Activated CD4-positive, alpha-beta T cell treated with anti-CD3 and anti-CD28 coated beads for 36 hours (primary cell): ENCODE data around the gene SESN1. TPM values are rescaled to one million over a fixed set of nuclear protein-coding genes. Genes with fewer than 3 reads are reported as not detected.

ENCODE experiments used
- ATAC-seq: fragments of 200-7000 bp; cut with Tn5 transposase; one replicate; pipeline ENCODE4 v1.10.0; 2021; ENCODE audit warnings: mild to moderate bottlenecking, moderate library complexity
- CTCF ChIA-PET: fragments of 350-600 bp; sonication (Branson Sonifier 250); formaldehyde crosslinking; loops from one replicate; lab custom pipeline; 2021; ENCODE audit warnings: antibody characterized with exemption; lab: Charles Lee
- POLR2A ChIA-PET: fragments of 350-600 bp; sonication (Branson Sonifier 250); formaldehyde crosslinking; loops from one replicate; lab custom pipeline; 2021; ENCODE audit warnings: antibody characterized with exemption, inconsistent platforms; lab: Charles Lee
- DNase-seq: peaks from one replicate; pipeline ENCODE4 v3.0.0-alpha.2; 2020
- H3K27ac Mint-ChIP-seq: one replicate; pipeline ENCODE4 v1.8.0; 2021; ENCODE audit warnings: mixed read lengths
- H3K27me3 Mint-ChIP-seq: one replicate; pipeline ENCODE4 v1.8.0; 2021; ENCODE audit warnings: mixed read lengths
- H3K36me3 Mint-ChIP-seq: one replicate; pipeline ENCODE4 v1.8.0; 2021; ENCODE audit warnings: low read depth, mixed read lengths
- H3K4me1 Mint-ChIP-seq: one replicate; pipeline ENCODE4 v1.8.0; 2021; ENCODE audit warnings: mixed read lengths
- H3K4me3 Mint-ChIP-seq: one replicate; pipeline ENCODE4 v1.8.0; 2021; ENCODE audit warnings: mild to moderate bottlenecking, moderate library complexity, mixed read lengths
- H3K9me3 Mint-ChIP-seq: one replicate; pipeline ENCODE4 v1.8.0; 2021; ENCODE audit warnings: low read depth, mixed read lengths
- intact Hi-C, 2 experiments: fragments of 100-400 bp; cut with DNase I in 1 of 2; cut with micrococcal nuclease in 1 of 2; formaldehyde crosslinking; loops; one replicate each; pipeline versions ENCODE4 v1.14.2 to v1.15.1; 2022 to 2024; cut with DNase I, micrococcal nuclease
- total RNA-seq, 2 experiments: library from RNA; stranded (reverse); gene quantifications; one replicate each; pipeline ENCODE4 v1.2.3, GENCODE V29; 2021

Gene SESN1
- total RNA-seq, 2 experiments from 2014 or later = 9.7 to 10.0 TPM

DNA sequence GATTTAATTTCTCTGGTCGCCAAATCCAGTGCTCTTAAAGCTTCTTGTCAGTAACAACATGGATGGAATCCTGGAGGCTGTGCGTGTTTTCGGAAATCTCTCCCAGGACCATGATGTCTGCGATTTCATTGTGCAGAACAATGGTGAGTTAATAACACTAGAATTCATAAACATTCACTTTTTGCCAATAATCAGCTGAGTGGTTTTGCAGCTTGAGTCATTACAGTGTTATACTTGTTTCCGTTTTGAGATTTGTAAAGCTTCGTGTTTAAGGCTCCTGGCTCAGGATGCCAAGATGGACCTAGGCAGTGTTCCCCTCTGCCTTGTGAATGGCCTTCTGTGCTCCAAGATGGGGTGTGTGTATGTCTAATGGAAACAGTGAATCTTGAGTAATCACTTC is 132.7 kb downstream of the SESN1 start:
- H3K9me3 Mint-ChIP-seq = no peaks in the 10 kb centered on the region
- ATAC-seq (no peak), DNase-seq (no peak)
- no peak overlapping the region for H3K27ac Mint-ChIP-seq
- H3K36me3 Mint-ChIP-seq = no peaks in the 10 kb centered on the region
- intact Hi-C loops = no loop called here
- H3K4me1 Mint-ChIP-seq = peaks cover 11% of the 10 kb centered on the region
- ChIA-PET CTCF (interaction anchor here (1.1 to 1.2 kb wide), 2 partner anchors 9 to 26 kb away, joined by 3 read pairs; no protein-coding TSS in a partner anchor), POLR2A (no interaction called here)
- H3K4me3 Mint-ChIP-seq = no peak overlapping the region
- no peaks in the 10 kb centered on the region for H3K27me3 Mint-ChIP-seq

DNA sequence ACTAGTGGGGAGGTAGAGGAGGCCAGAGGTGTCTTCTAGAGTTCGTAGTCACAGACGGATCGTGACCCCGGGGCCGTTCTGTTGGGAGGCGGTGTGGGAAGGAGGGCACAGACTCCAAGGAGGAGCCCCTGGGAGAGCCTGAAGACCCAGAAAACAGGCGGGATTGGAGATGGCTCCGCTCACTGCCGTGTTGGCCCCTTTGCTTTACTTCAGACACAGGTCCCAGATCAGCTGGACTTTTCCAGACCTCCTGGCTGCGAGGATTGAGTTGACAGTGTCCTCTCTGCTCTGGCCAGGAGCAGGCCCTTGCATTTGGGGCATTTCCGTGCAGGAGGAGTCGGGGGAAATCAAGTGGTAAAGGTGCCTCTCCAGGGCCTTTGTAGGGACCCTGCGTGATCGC is 133.6 kb downstream of the SESN1 start:
- Mint-ChIP-seq H3K9me3 (no peaks in the 10 kb centered on the region), H3K27me3 (no peaks in the 10 kb centered on the region), H3K36me3 (no peaks in the 10 kb centered on the region), H3K27ac (no peak overlapping the region), H3K4me1 (peaks cover 7% of the 10 kb centered on the region), H3K4me3 (no peak overlapping the region)
- DNase-seq (no peak), ATAC-seq (no peak)
- CTCF ChIA-PET = interaction anchor here (1.1 kb wide), 1 partner anchor 25 kb away, joined by 3 read pairs; no protein-coding TSS in a partner anchor
- POLR2A ChIA-PET = no interaction called here
- intact Hi-C loops = no loop called here

DNA sequence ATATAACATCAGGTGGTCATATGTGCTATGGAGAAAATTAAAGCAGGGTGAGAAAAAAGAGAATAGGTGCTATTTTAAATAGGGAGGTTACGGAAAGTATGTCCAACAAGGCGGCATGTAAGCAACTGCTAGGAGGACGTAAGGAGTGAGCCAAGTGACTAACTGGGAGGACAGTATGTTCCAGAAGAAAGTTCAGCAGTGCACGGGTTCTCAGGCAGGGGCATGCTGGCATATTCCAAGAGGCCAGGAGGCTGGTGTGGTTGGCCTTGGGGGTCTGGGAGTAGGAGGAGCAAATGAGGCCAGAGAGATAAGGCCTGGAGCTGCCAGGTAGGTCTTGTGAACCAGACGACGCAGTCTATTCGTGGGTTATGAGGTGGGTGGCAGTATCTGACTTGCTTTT is 134.0 kb downstream of the SESN1 start:
- H3K27me3 Mint-ChIP-seq = no peaks in the 10 kb centered on the region
- intact Hi-C loops = no loop called here
- no peaks in the 10 kb centered on the region for H3K36me3 Mint-ChIP-seq
- H3K4me3 Mint-ChIP-seq = no peak overlapping the region
- DNase-seq (no peak), ATAC-seq (no peak)
- CTCF ChIA-PET = no interaction called here
- no peak overlapping the region for H3K27ac Mint-ChIP-seq
- POLR2A ChIA-PET = no interaction called here
- peaks cover 11% of the 10 kb centered on the region for H3K4me1 Mint-ChIP-seq
- no peaks in the 10 kb centered on the region for H3K9me3 Mint-ChIP-seq

DNA sequence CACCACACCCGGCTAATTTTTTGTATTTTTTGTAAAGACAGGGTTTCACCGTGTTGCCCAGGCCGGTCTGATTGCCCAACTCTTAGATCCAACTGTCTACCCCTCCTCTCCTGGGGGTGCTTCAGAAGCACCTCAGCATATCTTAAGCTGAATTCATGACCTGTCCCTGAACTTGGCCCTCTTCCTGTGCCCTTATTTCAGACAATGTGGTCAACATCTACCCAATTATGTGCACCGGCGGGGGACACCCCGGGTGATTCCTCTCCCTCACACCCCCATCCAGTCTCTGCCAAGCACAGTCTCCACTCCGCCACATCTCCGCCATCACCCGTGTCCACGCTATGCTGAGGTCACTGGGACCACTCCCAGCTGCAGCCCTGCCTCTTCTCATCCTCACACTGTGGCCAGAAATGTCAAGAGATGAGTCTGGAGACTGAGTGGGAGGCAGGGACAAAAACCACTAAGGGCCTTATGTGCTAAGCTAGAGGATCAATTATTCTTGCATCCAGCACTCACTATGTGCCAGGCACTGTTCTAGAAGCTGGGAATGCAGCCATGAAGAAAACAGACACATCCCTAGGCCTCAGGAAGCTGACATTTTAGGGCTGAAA is 134.6 kb downstream of the SESN1 start:
- Mint-ChIP-seq H3K4me3 (no peak overlapping the region), H3K9me3 (no peaks in the 10 kb centered on the region), H3K27ac (no peak overlapping the region), H3K4me1 (peaks cover 16% of the 10 kb centered on the region), H3K27me3 (no peaks in the 10 kb centered on the region), H3K36me3 (no peaks in the 10 kb centered on the region)
- DNase-seq = no peak
- CTCF ChIA-PET = no interaction called here
- POLR2A ChIA-PET = no interaction called here
- no peak for ATAC-seq
- intact Hi-C loops = no loop called here

DNA sequence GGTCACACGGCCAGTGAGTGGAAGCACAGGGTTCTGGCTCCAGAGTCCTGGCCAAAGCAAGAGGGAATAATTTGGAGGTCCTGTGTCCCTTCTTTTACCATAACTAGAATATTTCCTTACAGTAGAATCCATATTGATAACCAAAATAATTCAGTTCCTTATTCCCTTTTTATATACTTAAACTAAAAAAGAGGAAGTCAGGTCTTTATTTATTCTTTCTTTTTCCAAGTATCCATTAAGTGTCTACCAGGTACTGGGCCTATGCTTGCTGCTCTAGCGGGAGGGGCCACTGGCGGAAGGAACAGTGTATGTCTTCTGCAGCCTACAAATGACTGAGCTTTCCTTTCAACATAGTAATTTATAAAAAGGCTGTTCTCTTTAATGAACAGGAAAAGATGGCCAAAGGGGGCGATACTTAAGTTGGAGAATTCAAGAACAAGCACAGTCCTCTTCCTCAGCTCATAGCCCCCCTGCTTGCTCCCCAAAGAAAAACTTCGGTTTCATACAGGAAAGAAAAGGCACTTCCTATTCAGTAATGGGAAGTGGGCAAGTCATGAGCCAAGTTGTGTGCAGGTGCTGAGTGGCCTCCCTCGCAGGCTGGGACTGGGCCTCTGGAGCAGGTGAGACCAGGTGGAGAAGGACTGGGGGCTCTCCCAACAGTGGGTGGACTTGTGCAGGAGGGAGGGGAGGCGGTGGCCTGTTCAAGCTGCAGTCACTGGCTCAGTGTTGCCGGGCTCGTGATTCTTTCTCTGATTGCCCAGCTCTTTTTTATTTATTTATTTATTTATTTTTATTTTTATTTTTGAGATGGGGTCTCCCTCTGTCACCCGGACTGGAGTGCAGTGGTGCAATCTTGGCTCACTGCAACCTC is 135.5 kb downstream of the SESN1 start:
- H3K4me3 Mint-ChIP-seq = no peak overlapping the region
- no peak overlapping the region for H3K27ac Mint-ChIP-seq
- ChIA-PET CTCF (interaction anchor here (1.1 kb wide), 1 partner anchor 17 kb away, joined by 4 read pairs; no protein-coding TSS in a partner anchor), POLR2A (no interaction called here)
- H3K4me1 Mint-ChIP-seq = peaks cover 19% of the 10 kb centered on the region
- DNase-seq (no peak), ATAC-seq (no peak)
- H3K9me3 Mint-ChIP-seq = no peaks in the 10 kb centered on the region
- no peaks in the 10 kb centered on the region for H3K36me3 Mint-ChIP-seq
- intact Hi-C loops = no loop called here
- H3K27me3 Mint-ChIP-seq = no peaks in the 10 kb centered on the region

DNA sequence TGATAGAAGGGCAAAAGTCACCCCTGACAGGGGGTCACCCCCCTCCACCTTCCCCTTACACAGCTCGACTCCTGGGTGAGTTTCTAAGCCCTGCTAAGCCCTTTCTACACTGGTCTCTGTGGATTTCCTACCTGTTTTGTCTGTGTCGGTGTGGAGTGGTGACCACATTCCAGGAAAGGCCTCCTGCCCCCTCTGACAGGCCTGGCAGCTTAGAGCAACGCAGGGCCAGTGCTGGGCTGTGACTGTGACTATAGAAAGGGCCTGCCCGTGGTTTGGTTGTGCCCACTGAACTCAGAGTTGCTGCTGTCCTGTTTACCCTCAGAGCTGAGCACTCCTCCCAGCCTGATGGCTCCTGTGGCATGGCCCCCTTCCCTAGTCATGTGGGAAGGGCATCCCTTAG is 137.4 kb downstream of the SESN1 start:
- ATAC-seq = no peak
- POLR2A ChIA-PET = no interaction called here
- Mint-ChIP-seq H3K27ac (no peak overlapping the region), H3K36me3 (no peaks in the 10 kb centered on the region), H3K9me3 (no peaks in the 10 kb centered on the region), H3K4me1 (peaks cover 19% of the 10 kb centered on the region), H3K4me3 (no peak overlapping the region), H3K27me3 (no peaks in the 10 kb centered on the region)
- CTCF ChIA-PET = no interaction called here
- no peak for DNase-seq
- intact Hi-C loops = no loop called here

DNA sequence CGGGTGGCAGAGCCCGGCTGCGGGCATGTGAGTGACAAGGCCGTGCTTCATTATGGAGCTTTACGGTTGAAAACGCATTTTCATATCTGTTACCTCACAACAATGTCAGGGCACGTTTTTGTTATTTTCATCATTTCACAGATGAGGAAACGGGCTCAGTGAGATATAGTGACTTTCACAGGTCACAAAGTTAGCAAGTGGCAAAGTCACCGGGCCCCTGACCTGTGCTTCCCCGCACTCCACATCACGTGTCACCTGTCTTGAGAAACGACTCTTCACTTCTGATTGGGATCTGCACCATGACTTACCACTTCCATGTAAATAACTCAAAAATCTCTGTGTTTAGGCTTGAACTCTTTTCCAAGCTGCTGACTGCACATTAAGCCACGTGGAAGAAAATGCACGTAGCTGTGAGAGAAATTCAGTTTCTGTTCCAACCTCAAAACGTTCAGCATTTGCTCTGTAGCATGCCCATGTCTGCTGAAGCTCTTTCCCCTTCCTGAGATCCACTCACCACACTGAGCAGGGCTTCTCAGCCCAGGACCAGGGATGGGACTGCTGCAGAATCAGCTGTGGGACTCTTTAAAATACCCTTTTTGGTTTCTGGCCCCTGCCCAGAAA is 139.2 kb downstream of the SESN1 start:
- H3K36me3 Mint-ChIP-seq = no peaks in the 10 kb centered on the region

DNA sequence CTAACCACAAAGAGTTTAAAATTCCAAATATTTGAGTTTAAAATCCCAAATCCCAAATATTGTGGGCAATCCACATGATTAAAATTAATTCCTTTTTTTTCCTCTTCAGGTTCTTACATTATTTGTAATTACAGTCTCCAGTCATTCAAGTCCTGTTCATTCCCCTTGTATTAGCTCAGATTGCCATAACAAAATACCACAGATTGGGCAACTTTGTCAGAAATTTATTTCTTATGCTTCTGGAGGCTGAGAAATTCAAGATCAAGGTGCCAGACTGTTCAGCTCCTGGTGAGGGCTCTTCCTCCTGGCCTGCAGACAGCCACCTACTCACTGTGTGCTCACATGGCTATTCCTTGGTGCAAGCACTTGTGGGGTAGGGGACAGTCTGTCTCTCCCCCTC is 141.0 kb downstream of the SESN1 start:
- Mint-ChIP-seq H3K36me3 (no peaks in the 10 kb centered on the region), H3K4me3 (no peak overlapping the region), H3K4me1 (peaks cover 12% of the 10 kb centered on the region), H3K27me3 (no peaks in the 10 kb centered on the region), H3K27ac (no peak overlapping the region), H3K9me3 (no peaks in the 10 kb centered on the region)
- ChIA-PET POLR2A (no interaction called here), CTCF (interaction anchor here (0.7 kb wide), 2 partner anchors 38 to 132 kb away, joined by 3 to 4 read pairs; no protein-coding TSS in a partner anchor)
- intact Hi-C loops = no loop called here
- ATAC-seq (no peak), DNase-seq (no peak)

More for the DNA sequence above, 139.2 kb downstream of the SESN1 start:
- ATAC-seq (peak; percentile 77), DNase-seq (no peak)
- no peaks in the 10 kb centered on the region for H3K9me3 Mint-ChIP-seq
- no peak overlapping the region for H3K27ac Mint-ChIP-seq
- ChIA-PET POLR2A (no interaction called here), CTCF (interaction anchor here (0.6 to 1.7 kb wide), 7 partner anchors 11 to 117 kb away, joined by 3 to 6 read pairs (median 3); no protein-coding TSS in a partner anchor)
- H3K4me3 Mint-ChIP-seq = no peak overlapping the region
- intact Hi-C loops = no loop called here
- peaks cover 19% of the 10 kb centered on the region for H3K4me1 Mint-ChIP-seq
- H3K27me3 Mint-ChIP-seq = no peaks in the 10 kb centered on the region

DNA sequence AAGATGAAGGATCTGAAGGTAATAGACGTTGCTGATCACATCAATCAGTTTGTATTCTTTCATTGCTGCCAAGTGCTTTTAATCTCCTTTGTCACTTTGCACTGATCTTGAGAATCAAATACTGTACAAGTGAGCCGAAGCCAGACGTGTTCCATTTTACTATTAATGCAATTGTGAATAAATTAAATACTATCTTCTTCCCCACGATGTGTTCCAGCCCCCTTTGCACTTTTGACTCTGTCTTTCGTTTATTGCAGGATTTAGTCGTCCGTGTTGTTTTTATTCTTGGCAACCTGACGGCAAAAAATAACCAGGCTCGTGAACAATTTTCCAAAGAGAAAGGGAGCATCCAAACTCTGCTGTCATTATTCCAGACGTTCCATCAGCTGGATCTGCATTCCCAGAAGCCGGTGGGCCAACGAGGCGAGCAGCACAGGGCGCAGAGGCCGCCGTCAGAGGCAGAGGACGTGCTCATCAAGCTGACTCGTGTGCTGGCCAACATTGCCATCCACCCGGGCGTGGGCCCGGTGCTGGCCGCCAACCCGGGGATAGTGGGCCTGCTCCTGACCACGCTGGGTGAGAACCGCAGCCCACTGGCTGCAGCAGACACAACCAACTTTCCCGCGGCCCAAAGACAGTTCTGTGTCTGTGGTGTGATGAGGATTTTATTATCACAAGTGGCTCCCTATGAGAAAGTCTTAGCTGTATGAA is 141.7 kb downstream of the SESN1 start:
- Mint-ChIP-seq H3K4me3 (no peak overlapping the region), H3K36me3 (no peaks in the 10 kb centered on the region), H3K4me1 (peaks cover 15% of the 10 kb centered on the region), H3K27me3 (no peaks in the 10 kb centered on the region), H3K27ac (no peak overlapping the region), H3K9me3 (no peaks in the 10 kb centered on the region)
- ChIA-PET CTCF (interaction anchor here (0.7 kb wide), 1 partner anchor 38 kb away, joined by 4 read pairs; no protein-coding TSS in a partner anchor), POLR2A (no interaction called here)
- ATAC-seq (no peak), DNase-seq (no peak)
- intact Hi-C loops = no loop called here

DNA sequence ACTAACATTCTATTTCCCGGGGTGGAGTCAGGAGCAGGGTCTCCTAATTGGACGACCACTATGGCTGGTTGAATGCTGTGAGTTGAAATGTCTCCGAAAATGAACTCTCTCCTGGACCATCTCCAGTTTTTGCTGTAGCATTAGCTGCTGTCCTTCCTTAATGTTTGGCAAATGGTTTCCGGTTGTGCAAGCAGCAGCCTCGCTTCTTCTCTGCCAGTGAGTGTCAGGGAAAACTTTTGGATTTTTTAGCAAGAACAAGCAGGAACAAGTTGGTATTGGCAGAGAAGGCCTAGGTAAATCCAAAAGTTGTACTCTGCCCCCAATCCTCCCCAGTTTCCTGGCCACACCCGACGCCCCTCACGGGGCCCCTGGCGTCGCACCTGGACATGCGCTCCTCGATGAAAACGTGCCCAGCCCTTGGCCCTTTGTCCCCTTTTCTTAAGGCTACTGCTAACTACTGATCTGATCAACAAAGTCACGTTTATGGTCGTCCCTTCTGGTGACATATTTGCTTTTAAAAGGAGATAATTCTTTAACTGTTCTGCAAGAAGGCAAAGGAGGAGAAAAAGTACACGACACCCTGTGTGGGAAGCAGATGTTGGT is 143.2 kb downstream of the SESN1 start:
- Mint-ChIP-seq H3K27ac (no peak overlapping the region), H3K4me3 (no peak overlapping the region), H3K4me1 (peaks cover 25% of the 10 kb centered on the region), H3K27me3 (no peaks in the 10 kb centered on the region), H3K36me3 (no peaks in the 10 kb centered on the region), H3K9me3 (no peaks in the 10 kb centered on the region)
- intact Hi-C loops = no loop called here
- ATAC-seq (no peak), DNase-seq (no peak)
- ChIA-PET POLR2A (no interaction called here), CTCF (interaction anchor here (0.8 kb wide), 1 partner anchor 30 kb away, joined by 3 read pairs; no protein-coding TSS in a partner anchor)
